ENCODE measurements around the gene NPFF.

- TF ChIP-seq EZH2 (IDR thresholded peaks at IDR 0.05; ENCODE audit: insufficient read depth, poor library complexity, severe bottlenecking) (no peak), EZH2phosphoT487 (IDR thresholded peaks at IDR 0.05; ENCODE audit: insufficient read depth, low read depth) (no peak)
Observed at GRCh38 chr12:53484686-53485575, 22.4 kb downstream of the NPFF start.

All from GM23248 (cell line).